GM18526 (cell line): ENCODE results near the gene ARHGEF26.

Source experiments
- POLR2A ChIP-seq: IDR thresholded peaks from 3 replicates; pipeline ENCODE4 v1.6.1; 2011; ENCODE audit not compliant: insufficient read length; ENCODE audit errors: extremely low read depth

ARHGEF26 gene

DNA sequence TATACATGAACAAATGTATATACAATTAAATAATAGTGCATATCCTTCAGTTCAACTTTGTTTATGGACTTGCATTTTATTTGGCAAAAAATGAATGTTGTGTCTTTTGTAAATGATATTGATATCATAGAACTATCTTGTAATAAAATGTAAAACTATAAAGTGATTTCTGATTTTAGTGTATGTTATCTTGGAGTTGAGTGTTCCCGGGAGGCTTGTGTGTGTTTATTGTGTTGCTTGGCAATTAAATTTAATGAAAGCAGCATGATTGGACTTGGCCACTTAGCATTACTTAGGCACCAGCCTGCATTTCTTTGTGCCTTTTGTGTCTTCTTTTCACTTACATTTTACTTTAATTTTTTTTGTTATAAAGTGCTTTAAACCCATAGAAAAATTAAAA lies 10.6 kb downstream of the ARHGEF26 start:
- TF ChIP-seq POLR2A: no peak

- TF ChIP-seq POLR2A: no peak
Measured at GRCh38 chr3:154132777-154133375, 11.7 kb downstream of the ARHGEF26 start.

DNA sequence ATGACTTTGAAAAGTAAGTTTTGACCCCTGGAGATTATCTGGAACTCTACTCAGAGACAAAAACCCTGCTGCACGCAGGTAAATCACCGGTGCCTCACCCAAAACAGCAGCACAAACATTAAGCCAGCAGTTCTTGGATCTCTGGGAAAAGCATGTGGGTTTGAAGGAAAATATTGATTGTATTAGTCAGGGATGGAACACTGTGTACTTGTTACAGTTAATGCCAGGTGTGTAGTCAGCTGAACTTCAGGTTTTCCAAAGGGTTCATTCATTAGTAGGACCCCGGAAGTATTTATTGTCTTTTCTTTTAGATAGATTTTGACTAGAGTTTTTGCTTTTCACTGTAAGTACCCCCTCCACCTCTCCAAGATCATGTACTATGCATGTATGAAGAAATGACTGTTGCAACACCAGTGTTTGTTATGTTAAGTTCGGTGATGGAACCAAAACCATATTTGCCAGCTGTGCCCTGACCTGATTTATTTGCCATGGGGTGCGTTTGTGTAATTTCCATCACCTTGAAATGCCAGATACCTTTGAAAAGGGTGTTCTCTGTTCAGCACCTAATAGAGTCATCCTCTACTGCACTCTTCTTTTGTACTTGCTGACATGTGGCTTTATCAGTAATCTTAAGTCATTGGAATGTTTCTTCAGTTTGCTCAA lies 14.5 kb downstream of the ARHGEF26 start:
- TF ChIP-seq POLR2A: no peak

DNA sequence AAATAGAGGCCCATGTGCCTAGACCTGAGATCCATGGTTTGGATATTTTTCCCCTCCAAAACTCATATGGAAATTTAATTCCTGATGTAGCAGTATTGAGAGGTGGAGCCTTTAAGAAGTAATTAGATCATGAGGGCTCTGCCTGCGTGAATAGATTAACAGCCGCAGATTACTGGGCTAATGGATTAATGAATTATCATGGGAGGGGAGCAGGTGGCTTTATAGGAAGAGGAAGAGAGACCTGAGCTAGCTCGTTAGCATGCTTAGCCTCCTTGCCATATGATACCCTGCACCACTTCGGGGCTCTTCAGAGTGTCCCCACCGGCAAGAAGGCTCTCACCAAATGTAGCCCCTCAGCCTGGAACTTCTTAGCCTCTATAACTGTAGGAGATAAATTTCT lies 15.8 kb downstream of the ARHGEF26 start:
- no peak for TF ChIP-seq POLR2A

GRCh38 chr3:154139996-154140436 lies 18.8 kb downstream of the ARHGEF26 start:
- no peak for TF ChIP-seq POLR2A

- no peak for TF ChIP-seq POLR2A
Measured at GRCh38 chr3:154142608-154143007, 21.4 kb downstream of the ARHGEF26 start.

DNA sequence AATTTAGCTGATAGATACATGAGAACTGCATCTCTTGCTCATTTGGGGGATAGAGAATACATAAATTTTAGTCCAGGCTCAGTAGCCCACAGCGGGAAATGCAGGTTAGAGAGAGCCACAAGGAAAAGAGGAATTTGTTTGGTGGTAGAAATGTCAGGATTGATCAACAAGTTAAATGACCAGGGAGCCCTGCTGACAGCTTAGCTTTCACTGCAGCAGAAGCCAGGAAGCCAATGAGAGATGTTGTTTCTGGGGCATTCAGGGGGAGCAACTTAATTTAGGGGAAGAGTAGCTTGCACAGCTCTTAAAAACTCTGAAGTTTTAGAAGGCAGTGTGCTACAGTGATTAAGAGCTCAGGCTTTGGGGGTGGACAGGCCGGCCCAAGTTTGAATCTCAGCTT lies 22.7 kb downstream of the ARHGEF26 start:
- no peak for TF ChIP-seq POLR2A

- TF ChIP-seq POLR2A: no peak
Measured at GRCh38 chr3:154144825-154145465, 23.8 kb downstream of the ARHGEF26 start.

DNA sequence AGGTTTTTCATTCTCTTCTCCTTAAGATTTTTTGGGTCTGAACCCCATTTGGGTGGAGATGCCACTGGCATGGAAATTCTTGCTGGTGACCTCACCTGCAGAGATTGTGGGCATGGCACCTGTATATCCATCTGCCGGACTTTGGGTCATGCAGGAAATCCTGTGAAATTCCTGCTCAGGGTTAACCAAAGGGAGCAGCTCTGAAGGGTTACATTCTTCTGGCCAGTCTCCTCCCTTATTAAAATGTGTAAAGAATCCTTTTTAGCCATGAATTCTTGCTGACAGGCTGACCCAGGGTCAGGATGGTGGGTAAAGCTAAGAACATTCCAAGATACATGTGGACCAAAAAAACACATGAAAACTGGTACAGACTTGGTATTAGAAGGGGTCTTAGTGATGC lies 27.4 kb downstream of the ARHGEF26 start:
- no peak for TF ChIP-seq POLR2A

DNA sequence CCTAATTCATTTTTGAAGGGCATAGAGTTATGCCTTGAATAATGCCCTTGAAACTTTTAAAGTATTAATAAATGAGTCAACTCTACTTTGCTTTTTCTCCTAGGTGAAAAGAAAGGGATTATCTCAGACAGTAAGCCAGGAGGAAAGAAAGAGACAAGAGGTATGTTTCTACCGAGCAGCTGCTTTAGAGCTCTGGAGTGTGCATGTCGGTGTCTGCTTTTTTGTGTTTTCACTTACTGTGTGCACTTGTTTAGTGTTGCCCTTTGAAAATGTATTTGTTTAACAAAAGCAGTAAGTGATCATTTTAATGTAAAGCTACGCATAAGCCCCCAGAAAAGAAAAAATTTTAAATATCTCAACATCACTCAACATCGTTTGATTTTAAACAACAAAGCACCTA lies 28.1 kb downstream of the ARHGEF26 start:
- TF ChIP-seq POLR2A: no peak

DNA sequence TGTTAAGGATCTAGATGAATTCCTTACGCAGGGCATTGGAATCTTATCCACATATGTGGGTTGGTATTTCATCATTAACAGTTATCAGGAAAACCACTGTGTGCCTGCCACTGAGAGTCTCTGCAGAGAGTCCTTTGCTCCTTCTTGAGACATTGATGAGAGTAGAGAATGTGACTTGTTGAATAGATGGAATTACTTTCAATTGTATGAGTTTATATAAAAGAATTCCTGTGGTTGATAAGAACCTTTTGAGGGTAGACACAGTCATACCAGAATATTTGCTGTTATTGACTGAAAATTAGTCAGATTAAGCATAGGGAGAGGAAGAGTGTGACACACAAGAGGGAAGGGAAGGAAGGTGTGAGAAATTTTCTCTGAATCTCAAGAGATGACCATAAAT lies 30.8 kb downstream of the ARHGEF26 start:
- no peak for TF ChIP-seq POLR2A

DNA sequence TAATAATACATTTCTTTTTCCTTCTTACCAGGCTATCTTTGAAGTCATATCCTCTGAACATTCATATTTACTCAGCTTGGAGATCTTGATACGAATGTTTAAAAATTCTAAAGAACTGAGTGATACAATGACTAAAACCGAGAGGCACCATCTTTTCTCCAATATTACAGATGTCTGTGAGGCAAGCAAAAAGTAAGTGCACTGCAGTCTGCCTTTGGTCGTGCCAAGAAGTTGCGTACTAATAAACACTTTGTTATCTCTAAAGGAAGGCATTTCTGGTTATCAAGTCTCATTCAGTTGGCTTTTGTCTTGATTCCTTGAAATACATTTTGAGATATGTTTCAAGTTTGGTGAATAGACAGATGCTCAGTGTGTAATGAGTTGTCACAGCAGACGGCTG lies 31.6 kb downstream of the ARHGEF26 start:
- TF ChIP-seq POLR2A: no peak

DNA sequence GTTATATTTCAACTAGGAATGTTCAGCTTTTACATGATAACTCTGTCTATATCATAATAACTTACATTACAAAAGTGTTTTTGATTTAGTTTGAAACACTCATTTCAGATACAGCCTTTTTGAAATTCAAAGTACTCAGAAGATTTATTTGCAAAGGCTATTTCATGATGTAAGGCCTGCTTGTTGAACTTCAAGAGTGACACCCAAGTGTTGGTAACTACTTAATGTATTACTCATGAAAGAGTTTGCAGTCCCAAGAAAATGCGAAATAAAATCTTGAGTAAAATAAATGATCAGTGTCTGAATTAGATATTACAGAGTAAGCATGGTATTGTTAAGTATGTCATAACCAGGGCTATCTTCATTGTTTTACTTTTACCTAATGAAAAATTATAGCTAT lies 35.3 kb downstream of the ARHGEF26 start:
- TF ChIP-seq POLR2A: no peak

DNA sequence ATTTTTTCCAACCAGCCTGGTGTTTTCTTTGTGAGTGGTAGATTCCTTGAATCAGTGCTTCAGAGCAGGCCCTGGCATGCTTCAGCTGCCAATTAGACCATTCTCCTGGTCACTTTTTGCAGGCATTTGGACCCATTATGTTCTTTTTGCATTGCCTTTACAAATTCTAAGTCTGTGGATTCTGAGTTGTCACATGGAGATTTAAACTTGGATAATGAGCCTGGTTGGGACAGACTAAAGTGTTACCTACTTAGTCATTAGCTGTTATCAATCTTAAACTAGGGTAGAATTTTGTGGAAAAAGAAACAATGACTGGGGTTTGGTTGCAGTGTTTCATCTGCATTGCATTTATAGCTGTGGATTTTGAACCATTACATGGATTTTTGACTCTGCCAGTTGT lies 40.6 kb downstream of the ARHGEF26 start:
- no peak for TF ChIP-seq POLR2A

DNA sequence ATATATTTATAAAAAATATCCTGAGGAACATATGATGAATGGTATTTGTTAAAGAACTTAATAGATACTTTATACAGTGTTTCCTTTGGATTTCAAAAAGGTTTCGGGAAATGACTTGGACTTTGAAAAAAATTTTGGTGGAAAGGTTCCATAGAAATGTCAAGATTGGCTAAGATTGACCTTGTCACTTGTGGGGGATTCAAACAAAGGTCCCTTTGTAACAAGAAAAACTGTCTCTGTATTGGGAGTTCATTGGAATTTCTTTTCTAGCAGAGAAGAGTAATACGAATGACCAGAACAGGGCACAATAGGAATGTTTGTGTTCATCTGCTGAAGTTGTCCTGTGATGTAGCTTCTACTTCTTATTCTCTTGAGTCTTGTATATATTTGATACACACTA lies 43.2 kb downstream of the ARHGEF26 start:
- no peak for TF ChIP-seq POLR2A

GRCh38 chr3:154168998-154169795 lies 48.0 kb downstream of the ARHGEF26 start:
- TF ChIP-seq POLR2A: no peak
